Muscle of back (tissue), 11 donors: ENCODE measurements around the gene DCLK1. TPM values are rescaled to one million over a fixed set of nuclear protein-coding genes. Genes with fewer than 3 reads are reported as not detected.

Experiments
- DNase-seq, 3 donors: peaks; one replicate each; pipeline versions ENCODE4 v3.0.0 to v3.0.0-alpha.2; 2013
- polyA plus RNA-seq, 10 donors: library from polyadenylated mRNA; unstranded; fragments of 120-200 nt; gene quantifications; one replicate each; pipeline ENCODE4 v1.2.1, GENCODE V29; 2013; ENCODE audit not compliant: insufficient read length in 10 of 10

DCLK1 gene
- polyA plus RNA-seq, 10 donors: 64.3 to 130 (median 82.4) TPM

GRCh38 chr13:36089130-36089647 lies 42.0 kb downstream of the DCLK1 start:
- DNase-seq: peak in 2 of 3 donors; percentile 46 to 62

DNA sequence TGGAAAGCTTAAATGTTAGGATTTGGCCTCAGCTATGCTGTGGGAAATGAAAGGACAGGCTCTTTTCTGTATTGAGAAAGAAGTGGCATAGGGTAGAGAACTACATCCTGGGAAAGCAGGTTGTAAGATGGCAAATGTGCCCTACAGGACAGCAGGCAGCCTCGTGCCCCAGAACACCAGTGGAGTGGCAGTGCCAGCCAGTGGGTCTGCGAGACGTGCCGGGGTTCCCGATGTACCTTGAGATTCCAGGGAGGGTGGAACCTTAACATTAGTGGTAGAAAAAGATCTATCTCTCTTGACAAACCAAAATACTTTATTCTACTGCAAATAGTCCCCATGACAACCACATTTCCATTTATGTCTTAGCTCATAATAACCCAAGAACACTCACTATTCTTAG lies 42.7 kb downstream of the DCLK1 start:
- DNase-seq: no peak

DNA sequence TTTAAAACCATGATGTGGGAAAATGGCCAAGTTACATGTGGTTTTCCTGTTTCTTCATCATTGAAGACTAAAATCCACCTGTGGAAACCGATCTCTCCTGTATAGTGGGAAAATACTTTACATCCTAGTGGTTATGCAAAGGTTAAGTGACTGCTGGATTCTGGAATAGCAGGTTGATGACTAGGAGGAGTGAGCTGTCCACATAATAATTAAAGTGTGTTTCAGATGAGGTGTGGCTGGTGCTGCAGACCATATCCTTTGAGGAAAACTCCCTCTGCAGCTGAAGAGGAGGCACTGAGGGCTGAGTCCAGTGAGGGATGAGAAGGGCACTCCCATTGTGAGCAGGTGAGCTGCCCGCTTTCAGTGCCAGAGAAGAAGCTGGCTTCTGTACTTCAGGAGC lies 43.2 kb downstream of the DCLK1 start:
- DNase-seq: no peak

- no peak for DNase-seq
These were observed 45.1 kb downstream of the DCLK1 start for GRCh38 chr13:36086117-36086516.

DNA sequence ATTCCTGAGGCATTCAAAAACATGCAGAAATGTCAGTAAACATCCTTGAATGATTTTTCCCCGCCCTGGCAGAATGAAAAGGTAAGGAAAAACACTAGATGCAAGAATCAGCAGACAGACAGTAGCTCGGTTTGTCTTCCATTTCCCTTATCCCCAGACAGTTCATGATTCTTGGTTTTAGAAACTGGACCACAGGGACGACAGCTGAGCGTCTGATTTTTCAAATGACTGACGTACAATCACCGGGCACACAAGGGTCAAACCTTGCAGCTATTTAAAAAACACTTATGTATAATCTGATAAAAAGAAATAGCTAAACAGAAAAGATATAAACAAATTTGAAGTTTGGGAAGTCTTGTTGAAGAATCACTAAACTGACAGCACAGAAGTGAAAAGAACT lies 47.1 kb downstream of the DCLK1 start:
- DNase-seq: no peak

DNA sequence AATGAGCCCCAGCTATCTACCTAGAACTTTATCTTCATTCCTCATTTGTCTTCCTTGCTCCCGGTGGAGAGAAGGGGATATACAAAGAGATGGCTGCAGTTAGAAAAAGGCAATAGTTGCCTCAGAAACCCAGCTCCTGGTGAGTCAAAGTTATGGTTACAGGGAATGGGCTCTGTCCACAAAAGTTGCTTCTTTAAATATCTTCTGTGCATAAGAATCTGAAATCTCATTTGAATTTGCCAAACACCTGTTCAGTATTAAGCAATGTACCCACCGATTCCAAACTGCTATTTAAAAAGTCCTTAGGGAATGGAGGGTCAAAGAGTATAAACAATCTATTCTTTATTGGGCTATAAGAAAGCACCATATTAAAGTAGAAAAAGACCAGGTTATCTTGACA lies 48.4 kb downstream of the DCLK1 start:
- DNase-seq: no peak

DNA sequence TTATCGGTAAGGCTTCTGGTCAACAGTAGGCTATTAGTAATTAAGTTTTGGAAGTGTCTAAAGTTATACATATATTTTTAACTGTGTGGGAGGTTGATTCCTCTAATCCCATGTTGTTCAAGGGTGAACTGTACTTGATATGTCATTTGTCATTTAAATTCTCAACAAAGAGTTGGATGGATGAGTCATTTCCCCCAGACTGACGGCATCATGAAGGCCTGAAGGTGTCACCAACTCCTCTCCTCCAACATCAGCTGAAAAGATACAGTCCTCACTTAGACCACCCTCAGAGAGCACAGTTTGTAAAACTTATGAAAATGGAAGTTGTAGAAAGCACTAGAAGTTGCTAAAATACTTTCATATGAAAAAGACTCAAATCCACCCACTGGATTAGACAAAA lies 48.8 kb downstream of the DCLK1 start:
- DNase-seq: no peak

DNA sequence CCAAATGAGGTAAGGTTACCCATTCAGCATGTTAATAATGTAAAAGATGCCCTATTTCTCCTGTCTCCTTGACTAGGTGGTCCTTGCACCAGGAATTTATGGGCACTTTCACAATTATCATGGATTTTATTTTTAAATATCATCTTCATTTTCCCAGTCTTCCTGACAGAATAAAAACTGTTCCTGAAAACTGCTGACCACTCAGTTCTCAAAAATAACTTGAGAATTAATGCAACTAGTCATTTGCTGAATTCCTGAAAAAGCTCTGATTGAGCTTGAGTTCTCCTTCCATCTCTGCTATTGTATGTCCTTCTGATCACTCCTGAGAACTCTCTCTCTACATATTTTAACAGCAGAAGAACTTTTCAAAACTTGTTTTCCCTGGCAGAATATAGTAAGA lies 55.0 kb downstream of the DCLK1 start:
- DNase-seq: no peak

DNA sequence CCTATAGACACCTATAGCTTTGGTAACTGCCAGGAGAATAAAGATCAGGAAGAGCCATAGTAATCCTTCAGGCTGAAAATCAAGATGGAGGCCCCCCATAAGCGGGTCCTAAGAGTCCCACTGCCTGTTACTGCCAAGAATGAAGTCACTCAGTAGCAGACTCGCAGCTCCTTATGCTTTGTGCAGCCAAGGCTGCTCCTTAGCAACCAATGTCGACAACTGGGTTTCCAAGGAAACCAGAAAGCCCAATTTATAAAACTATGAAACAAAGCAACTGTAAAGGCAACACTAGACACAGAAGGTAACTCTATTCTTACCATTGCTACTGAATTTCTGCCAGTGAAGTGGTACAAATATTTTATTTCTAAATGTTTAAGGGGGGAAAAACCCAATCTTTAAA lies 56.5 kb downstream of the DCLK1 start:
- peak; percentile 69 to 94 (median 89) for DNase-seq

DNA sequence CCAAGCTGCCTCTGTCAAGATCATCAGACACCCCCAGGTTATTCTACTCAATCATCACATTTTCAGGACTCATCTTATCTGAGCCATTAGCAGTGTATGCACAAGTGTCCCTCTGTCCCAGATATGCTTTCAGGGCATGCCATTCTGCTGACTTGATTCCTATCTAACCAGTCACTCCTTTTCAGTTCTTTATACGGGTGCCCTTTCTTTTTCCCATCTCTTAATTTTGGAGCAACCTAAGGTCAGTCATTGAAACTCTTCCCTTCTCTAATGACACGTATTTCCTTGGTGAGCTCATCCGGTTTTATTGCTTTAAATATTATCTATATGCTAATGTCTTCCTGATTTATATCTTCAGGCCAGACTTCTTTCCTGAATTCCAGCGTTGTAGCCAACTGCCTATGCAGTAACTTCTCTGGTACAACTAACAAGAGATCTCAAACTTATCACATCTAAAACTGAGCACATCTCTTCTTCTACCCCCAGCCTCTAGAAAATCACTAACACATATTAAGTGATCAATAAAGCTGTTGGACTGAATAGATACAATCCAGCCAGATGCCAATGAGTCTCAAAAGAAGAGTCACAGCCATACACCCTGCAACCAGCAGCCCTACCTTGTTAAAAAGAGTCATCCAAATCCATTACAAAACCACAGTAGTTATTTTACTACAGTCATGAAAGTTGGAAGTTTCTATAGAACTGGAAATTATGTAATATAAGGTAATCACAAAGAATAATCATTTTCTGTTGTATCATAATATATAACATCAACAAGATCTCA lies 58.8 kb downstream of the DCLK1 start:
- DNase-seq: peak in 1 of 3 donors; percentile 46

DNA sequence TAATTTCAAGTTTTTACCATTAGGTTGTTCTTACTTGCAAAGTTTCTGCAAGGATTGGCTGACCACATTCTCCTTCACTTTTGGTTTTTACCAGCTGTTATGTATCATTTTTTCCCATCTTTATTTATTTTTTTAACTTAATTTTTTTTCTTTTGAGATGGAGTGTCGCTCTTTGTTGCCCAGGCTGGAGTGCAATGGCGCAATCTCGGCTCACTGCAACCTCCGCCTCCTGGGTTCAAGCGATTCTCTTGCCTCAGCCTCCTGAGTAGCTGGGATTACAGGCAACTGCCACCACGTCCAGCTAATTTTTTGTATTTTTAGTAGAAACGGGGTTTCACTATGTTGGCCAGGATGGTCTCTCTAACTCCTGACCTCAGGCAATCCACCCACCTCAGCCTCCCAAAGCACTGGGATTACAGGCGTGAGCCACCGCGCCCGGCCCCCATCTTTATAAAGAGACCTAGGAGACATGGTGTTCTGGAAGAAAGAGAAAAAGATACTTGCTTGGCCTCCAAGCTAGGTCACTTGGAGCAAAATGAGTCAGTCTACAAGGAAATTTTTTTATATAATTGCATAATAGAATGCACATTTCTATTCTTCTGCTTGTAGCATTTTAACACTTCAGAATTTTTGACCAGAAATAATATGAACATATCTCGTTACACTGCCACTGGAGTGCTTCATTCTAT lies 60.5 kb downstream of the DCLK1 start:
- peak; percentile 37 to 81 (median 57) for DNase-seq

GRCh38 chr13:36069881-36070366 lies 61.3 kb downstream of the DCLK1 start:
- DNase-seq: peak; percentile 75 to 94 (median 85)

GRCh38 chr13:36068991-36069390 lies 62.2 kb downstream of the DCLK1 start:
- DNase-seq: no peak

- DNase-seq: peak in 2 of 3 donors; percentile 26 to 78
These were observed 62.6 kb downstream of the DCLK1 start for GRCh38 chr13:36068566-36068965.

- peak; percentile 54 to 89 (median 71) for DNase-seq
These were observed 63.3 kb downstream of the DCLK1 start for GRCh38 chr13:36067746-36068381.

DNA sequence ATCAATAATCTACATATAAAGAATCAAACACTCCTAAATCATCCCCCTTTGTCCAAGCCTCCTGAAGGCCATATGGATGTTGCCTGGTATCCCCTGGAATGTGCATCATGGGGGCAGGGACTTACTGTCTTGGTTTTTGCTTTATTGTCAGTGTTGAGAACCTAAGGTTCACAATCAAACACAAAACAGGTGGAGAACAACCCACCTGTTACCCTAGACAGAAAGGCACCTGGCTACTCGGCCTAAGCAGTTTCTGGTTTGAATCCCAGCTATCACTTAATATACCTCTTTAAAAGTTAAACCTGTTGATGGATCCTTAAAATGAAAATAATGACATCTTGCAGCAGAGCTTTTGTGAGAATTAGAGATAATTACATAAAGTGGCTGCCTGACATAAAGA lies 68.9 kb downstream of the DCLK1 start:
- no peak for DNase-seq

- DNase-seq: no peak
These were observed 69.6 kb downstream of the DCLK1 start for GRCh38 chr13:36061621-36062020.

- no peak for DNase-seq
These were observed 70.1 kb downstream of the DCLK1 start for GRCh38 chr13:36061054-36061453.

GRCh38 chr13:36059321-36059720 lies 71.9 kb downstream of the DCLK1 start:
- peak in 2 of 3 donors; percentile 58 to 83 for DNase-seq

DNA sequence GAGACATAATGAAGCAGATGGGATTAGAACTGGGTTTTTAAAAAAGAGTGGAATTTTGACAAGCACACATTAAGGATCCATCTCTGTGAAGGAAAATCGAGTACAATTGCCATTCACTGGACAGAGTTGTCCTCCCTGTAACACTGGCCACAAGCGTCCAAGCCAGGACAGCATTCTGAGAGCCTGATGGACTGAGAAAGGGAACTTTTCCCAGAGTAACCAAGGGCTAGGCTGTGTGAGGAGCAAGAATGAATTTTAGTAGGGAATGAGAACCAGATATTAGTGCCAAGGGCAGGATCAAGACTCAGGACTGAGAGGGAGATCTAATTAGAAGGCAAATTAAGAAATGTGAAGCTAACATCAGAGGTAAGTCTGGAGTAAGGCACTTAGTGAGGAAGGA lies 73.1 kb downstream of the DCLK1 start:
- DNase-seq: no peak

GRCh38 chr13:36057547-36057946 lies 73.6 kb downstream of the DCLK1 start:
- DNase-seq: peak in 1 of 3 donors; percentile 46

DNA sequence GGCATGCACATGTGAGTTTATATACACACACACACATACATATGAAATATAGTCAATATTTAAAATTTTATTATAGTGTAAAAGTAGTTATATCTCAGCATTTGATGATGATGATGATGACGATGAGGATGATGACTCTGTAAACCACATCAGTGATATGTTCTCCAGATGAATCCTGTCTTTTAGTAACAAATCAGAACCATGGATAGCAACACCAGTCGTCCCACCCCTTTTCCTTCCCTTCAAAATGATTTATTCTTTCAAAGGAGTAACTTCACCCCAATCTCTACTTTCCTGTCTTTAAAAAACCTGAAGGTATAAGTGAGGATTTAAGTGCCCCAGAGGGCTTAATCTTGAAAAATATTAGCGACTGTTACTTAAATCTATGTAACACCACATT lies 74.1 kb downstream of the DCLK1 start:
- DNase-seq: peak in 2 of 3 donors; percentile 38 to 62
